T-helper 1 cell treated with Interleukin-12 subunit alpha and Interleukin-12 subunit beta and Interleukin-4 antibody, amounts not matched to agents 30 μg/mL and 1 μg/mL, for 36 hours (primary cell): ENCODE results near the gene CHRDL1.
"Not testable (repeated sequence)": the region's sequence is repeated elsewhere in the genome, so short reads cannot be mapped to it uniquely, and the experiment has no call there.

ENCODE experiments used
- H3K27ac Mint-ChIP-seq: one replicate; pipeline ENCODE4 v1.8.0; 2021; ENCODE audit warnings: mild to moderate bottlenecking, mixed read lengths
- H3K27me3 Mint-ChIP-seq: one replicate; pipeline ENCODE4 v1.8.0; 2021; ENCODE audit warnings: low read depth, mixed read lengths
- H3K36me3 Mint-ChIP-seq: one replicate; pipeline ENCODE4 v1.8.0; 2021; ENCODE audit warnings: low read depth, mixed read lengths
- H3K4me1 Mint-ChIP-seq: one replicate; pipeline ENCODE4 v1.8.0; 2021; ENCODE audit warnings: low read depth, mixed read lengths
- H3K4me3 Mint-ChIP-seq: one replicate; pipeline ENCODE4 v1.8.0; 2021; ENCODE audit warnings: mild to moderate bottlenecking, moderate library complexity, mixed read lengths
- H3K9me3 Mint-ChIP-seq: one replicate; pipeline ENCODE4 v1.8.0; 2021; ENCODE audit warnings: mixed read lengths

Gene CHRDL1, protein sequence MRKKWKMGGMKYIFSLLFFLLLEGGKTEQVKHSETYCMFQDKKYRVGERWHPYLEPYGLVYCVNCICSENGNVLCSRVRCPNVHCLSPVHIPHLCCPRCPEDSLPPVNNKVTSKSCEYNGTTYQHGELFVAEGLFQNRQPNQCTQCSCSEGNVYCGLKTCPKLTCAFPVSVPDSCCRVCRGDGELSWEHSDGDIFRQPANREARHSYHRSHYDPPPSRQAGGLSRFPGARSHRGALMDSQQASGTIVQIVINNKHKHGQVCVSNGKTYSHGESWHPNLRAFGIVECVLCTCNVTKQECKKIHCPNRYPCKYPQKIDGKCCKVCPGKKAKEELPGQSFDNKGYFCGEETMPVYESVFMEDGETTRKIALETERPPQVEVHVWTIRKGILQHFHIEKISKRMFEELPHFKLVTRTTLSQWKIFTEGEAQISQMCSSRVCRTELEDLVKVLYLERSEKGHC

DNA sequence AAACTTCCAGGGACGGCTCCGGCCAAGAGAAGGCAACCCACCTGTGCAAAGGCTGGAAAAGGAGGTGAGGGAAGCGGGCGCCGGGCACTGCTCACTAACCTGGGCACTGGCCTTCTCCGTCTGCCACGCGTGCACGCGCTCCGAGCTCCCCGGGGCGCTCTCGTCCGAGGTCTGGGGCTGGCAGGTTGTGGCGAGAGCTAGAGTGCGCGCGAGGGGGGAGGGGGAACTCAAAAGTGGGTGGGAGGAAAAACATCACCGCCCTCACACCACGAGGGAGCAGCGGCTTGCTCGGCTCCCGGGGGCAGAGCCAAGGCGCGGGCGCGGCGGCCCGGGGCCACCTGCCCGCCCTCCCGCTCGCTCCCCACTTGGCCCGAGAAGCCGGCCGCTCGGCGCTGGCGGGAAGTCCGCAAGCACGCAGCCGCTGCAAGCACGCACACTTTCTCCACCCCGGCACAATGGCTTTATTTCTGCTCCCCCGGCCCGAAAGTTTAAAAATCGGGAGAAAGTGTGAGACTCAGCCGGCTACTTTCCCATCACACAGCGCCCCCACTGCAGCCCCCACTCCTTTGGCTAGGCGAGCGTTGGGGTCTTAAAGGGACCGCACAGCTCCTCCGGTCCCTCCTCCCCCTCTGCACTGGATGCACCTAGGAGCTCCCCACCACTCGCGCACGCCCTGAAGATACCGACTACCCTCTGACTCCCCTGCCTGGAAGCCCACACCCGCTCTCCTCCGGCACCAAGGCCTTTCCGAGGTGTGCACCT, at the start of gene CHRDL1:
TSS of gene CHRDL1 (minus strand) at position 173 of the 762 bp plus-strand sequence. CDS start 3,636 bp downstream, outside the sequence.
- H3K27me3 Mint-ChIP-seq = peaks cover 29% of the 10 kb centered on the region
- no peaks in the 10 kb centered on the region for H3K9me3 Mint-ChIP-seq
- no peaks in the 10 kb centered on the region for H3K4me1 Mint-ChIP-seq
- no peaks in the 10 kb centered on the region for H3K36me3 Mint-ChIP-seq
- no peak within 1 kb of the TSS for H3K27ac Mint-ChIP-seq
- no peak within 1 kb of the TSS for H3K4me3 Mint-ChIP-seq

- H3K4me3 Mint-ChIP-seq = no peak overlapping the region
- no peaks in the 10 kb centered on the region for H3K4me1 Mint-ChIP-seq
- H3K27ac Mint-ChIP-seq = no peak overlapping the region
- no peaks in the 10 kb centered on the region for H3K9me3 Mint-ChIP-seq
- no peaks in the 10 kb centered on the region for H3K27me3 Mint-ChIP-seq
- no peaks in the 10 kb centered on the region for H3K36me3 Mint-ChIP-seq
Measured at GRCh38 chrX:110836982-110837381, 41.4 kb upstream of the CHRDL1 start.

DNA sequence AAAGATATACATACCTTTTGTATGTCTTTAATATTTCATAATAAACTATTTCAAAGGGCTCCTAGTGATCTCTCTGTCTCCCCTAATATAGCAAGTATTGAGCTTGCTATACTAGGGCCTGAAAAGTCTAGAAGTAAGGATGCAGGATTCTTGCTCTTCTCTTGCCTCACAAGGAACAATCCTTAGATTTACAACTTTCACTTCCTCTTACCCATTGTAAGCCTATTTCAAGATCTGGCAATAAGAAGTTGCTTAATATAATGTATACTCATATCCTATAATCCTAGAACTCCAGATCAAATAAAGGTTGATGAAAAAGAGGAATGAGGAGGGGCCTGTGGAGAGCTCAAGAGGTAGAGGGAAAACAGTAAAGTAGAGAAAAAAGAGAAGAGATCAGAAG, 40.8 kb upstream of the CHRDL1 start:
- H3K4me1 Mint-ChIP-seq = no peaks in the 10 kb centered on the region
- no peak overlapping the region for H3K27ac Mint-ChIP-seq
- no peaks in the 10 kb centered on the region for H3K36me3 Mint-ChIP-seq
- H3K4me3 Mint-ChIP-seq = no peak overlapping the region
- no peaks in the 10 kb centered on the region for H3K27me3 Mint-ChIP-seq
- no peaks in the 10 kb centered on the region for H3K9me3 Mint-ChIP-seq

DNA sequence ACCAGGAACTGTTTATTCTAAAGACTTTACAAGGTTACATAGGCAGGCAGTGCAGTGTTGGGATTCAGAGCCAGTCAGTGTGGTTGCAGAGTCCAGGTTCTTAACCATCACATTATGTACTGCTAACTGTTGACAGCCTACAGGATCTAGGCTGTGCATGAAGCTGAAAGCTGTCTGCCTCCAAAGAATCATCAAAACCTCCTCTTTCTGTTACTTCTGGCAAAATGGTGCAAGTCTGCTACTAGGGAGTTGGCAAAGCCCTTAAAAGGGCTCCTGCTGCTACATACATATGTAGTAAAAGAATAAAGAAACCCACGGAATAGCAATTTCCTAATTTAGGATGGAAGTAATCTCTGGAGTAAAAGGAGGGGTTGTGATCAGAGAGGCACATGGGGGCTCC, 40.4 kb upstream of the CHRDL1 start:
- no peaks in the 10 kb centered on the region for H3K4me1 Mint-ChIP-seq
- H3K9me3 Mint-ChIP-seq = no peaks in the 10 kb centered on the region
- H3K4me3 Mint-ChIP-seq = no peak overlapping the region
- H3K27me3 Mint-ChIP-seq = no peaks in the 10 kb centered on the region
- no peak overlapping the region for H3K27ac Mint-ChIP-seq
- no peaks in the 10 kb centered on the region for H3K36me3 Mint-ChIP-seq

DNA sequence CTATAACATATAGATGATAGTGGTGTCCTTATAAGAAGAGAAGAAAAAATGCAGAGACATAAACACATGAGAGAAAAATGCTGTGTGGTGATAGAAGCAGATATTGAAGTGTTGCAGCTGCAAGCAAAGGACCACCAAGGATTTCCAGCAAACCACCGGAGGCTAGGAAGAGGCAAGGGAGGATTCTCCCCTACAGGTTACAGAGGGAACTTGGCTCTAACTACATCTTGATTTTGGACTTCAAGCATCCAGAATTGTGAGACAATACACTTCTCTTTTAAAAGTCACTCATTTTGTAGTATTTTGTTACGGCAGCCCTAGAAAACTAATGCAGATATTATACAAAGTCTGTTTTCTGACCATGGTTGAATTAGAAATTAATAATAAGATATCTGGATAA, 30.4 kb upstream of the CHRDL1 start:
- Mint-ChIP-seq H3K4me3 (no peak overlapping the region), H3K9me3 (no peaks in the 10 kb centered on the region), H3K27ac (no peak overlapping the region), H3K4me1 (no peaks in the 10 kb centered on the region), H3K36me3 (no peaks in the 10 kb centered on the region), H3K27me3 (no peaks in the 10 kb centered on the region)

GRCh38 chrX:110816543-110816942, 20.9 kb upstream of the CHRDL1 start:
- H3K9me3 Mint-ChIP-seq, H3K27ac Mint-ChIP-seq, H3K4me3 Mint-ChIP-seq, H3K36me3 Mint-ChIP-seq, H3K27me3 Mint-ChIP-seq, H3K4me1 Mint-ChIP-seq: not testable (repeated sequence)

DNA sequence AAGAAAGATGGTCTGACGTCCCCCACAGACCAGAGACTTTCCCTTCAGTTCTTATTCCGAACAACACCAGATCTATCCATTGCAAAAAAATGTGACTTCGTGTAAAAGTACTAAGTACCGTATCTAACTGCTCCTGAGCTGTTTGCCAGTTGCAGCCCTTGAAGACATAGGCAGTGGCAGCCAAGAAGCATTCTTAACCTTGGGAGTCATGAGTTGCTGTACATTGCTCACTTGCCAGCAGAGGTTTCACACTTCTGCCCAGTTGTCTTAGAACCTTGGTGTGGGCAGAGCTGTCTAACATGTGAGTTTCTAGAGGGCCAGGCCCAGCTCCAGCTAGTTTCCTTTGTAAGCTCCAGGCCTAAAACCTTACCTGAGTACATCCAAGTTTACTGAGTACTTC, 10.5 kb upstream of the CHRDL1 start:
- no peaks in the 10 kb centered on the region for H3K27me3 Mint-ChIP-seq
- H3K4me1 Mint-ChIP-seq = no peaks in the 10 kb centered on the region
- H3K36me3 Mint-ChIP-seq = no peaks in the 10 kb centered on the region
- no peaks in the 10 kb centered on the region for H3K9me3 Mint-ChIP-seq
- no peak overlapping the region for H3K4me3 Mint-ChIP-seq
- no peak overlapping the region for H3K27ac Mint-ChIP-seq

DNA sequence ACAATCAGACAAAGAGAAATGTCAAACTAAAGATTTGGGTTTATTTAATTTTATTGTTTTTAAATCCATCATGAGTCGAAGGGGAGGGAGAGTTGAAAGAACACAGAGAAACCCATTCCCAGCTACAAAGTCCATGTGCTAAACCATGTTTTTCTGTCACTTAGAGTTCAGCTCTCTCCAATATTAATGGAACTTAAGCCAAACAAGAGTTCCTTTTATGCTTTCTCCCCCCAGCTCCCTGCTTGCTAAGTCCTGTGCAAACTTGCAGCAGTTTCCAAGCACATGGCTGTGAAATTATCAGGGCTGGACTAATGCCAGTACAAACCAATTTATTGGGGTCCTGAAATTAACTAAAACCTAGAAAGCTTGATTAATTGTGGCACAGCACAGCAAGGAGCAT, 9.7 kb upstream of the CHRDL1 start:
- Mint-ChIP-seq H3K4me1 (no peaks in the 10 kb centered on the region), H3K36me3 (no peaks in the 10 kb centered on the region), H3K27ac (no peak overlapping the region), H3K9me3 (no peaks in the 10 kb centered on the region), H3K4me3 (no peak overlapping the region), H3K27me3 (no peaks in the 10 kb centered on the region)

DNA sequence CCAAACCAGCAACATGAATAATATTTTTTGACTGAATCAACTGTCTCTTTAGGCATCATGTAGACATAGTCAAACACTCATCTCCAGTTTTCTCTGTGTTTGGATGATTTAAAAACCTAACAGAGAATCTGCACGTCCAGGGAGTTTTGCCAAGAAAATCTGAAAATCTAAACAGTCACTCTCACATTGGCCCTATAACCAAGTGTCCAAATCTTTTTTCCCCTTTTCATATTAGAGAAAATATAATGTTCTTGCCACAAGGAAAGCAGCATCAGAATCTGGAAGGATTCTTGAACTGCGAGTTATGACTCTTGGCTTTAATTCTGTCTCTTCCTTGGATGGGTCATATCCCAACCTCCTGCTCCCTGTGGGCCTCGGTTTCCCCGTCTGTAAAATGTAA, 8.8 kb upstream of the CHRDL1 start:
- Mint-ChIP-seq H3K4me1 (no peaks in the 10 kb centered on the region), H3K27ac (no peak overlapping the region), H3K36me3 (no peaks in the 10 kb centered on the region), H3K4me3 (no peak overlapping the region), H3K9me3 (no peaks in the 10 kb centered on the region), H3K27me3 (no peaks in the 10 kb centered on the region)

DNA sequence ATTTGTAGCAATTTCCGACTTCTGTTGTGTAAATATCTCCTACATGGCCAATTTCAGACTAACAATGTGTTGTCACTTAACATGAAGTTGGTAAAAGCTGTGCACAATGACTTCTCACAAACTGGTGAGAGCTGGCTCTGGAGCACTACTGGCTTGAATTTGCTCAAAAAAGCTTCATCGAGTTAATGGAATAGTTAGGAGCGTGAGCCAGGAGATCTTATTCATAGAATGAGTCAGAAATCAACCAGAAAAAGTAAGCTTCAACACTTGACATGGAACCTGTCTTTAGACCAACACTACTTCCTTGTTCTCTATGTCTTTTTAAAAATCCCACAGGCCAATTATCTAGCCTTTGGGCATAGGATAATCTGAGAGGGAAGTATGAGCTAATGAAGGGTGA, 7.9 kb upstream of the CHRDL1 start:
- H3K36me3 Mint-ChIP-seq = no peaks in the 10 kb centered on the region
- peaks cover 2% of the 10 kb centered on the region for H3K27me3 Mint-ChIP-seq
- no peak overlapping the region for H3K27ac Mint-ChIP-seq
- no peak overlapping the region for H3K4me3 Mint-ChIP-seq
- H3K4me1 Mint-ChIP-seq = no peaks in the 10 kb centered on the region
- H3K9me3 Mint-ChIP-seq = no peaks in the 10 kb centered on the region

GRCh38 chrX:110796407-110796697, 735 bp upstream of the CHRDL1 start:
- H3K36me3 Mint-ChIP-seq = no peaks in the 10 kb centered on the region
- no peaks in the 10 kb centered on the region for H3K9me3 Mint-ChIP-seq
- H3K27ac Mint-ChIP-seq = no peak overlapping the region
- H3K4me3 Mint-ChIP-seq = no peak overlapping the region
- no peaks in the 10 kb centered on the region for H3K4me1 Mint-ChIP-seq
- H3K27me3 Mint-ChIP-seq = peaks cover 29% of the 10 kb centered on the region

DNA sequence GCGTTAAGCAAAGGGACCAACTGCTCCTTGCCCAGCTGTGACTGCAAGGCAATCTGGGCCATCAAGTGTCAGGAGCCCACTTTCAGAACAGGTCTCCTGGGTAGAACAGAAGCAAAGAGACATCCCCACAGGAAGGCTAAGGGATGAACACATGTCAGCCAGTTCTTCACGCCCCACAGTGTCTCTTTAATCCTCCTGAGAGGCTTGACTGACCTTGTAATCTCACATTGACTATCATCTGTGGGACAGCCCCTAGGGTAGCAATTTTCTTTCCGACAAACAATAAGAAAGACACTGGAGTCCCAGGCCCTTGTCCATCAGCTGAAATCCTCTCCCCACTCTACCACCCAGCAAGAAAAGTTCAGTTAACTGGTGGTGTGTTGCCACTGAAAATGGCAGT, 1.0 kb downstream of the CHRDL1 start:
- H3K4me3 Mint-ChIP-seq = no peak overlapping the region
- no peak overlapping the region for H3K27ac Mint-ChIP-seq
- H3K36me3 Mint-ChIP-seq = no peaks in the 10 kb centered on the region
- H3K4me1 Mint-ChIP-seq = no peaks in the 10 kb centered on the region
- H3K27me3 Mint-ChIP-seq = peaks cover 29% of the 10 kb centered on the region
- no peaks in the 10 kb centered on the region for H3K9me3 Mint-ChIP-seq

DNA sequence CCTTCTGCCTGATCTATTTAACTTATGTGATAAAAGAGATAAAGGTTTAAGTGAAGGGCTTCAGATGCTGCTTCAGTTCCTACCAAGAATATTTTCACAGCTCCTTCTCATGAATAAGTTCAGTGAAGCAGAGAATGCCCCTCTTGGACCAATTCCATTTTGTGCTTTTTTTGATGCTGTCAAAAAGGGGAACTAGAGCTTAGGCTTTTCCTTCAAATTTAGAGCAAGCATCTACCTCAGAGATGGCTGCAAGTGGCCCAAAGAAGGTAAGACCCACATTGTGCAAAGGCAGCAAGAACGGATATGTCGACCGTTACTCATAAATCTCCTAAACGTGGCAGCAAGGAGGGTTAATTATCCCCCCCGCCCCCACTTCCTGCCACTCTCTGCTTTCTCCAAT, 4.5 kb downstream of the CHRDL1 start:
- H3K36me3 Mint-ChIP-seq = no peaks in the 10 kb centered on the region
- H3K27ac Mint-ChIP-seq = no peak overlapping the region
- peaks cover 17% of the 10 kb centered on the region for H3K27me3 Mint-ChIP-seq
- no peaks in the 10 kb centered on the region for H3K4me1 Mint-ChIP-seq
- H3K4me3 Mint-ChIP-seq = no peak overlapping the region
- H3K9me3 Mint-ChIP-seq = no peaks in the 10 kb centered on the region

DNA sequence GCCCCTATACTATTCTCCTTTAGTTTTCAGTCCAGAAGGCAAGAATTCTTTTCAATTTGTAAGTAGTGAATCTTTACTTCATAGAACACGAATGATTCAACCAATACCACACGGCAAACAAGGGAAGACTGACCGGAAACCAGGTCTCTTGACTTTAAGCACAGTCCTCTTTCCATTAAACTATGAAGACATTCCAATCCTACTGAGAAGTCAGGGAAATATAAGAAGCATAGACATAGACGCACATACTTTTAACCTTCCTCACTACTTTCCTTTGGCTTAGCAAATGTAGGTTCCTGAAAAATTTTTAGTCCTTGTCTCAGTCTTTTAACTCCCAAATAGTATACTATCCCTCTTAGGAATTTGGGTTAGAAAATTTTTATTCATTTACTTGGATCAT, 9.1 kb downstream of the CHRDL1 start:
- Mint-ChIP-seq H3K4me3 (no peak overlapping the region), H3K36me3 (no peaks in the 10 kb centered on the region), H3K4me1 (no peaks in the 10 kb centered on the region), H3K27me3 (no peaks in the 10 kb centered on the region), H3K9me3 (no peaks in the 10 kb centered on the region), H3K27ac (no peak overlapping the region)

GRCh38 chrX:110759785-110760184, 35.8 kb downstream of the CHRDL1 start:
- no peak overlapping the region for H3K4me3 Mint-ChIP-seq
- no peaks in the 10 kb centered on the region for H3K36me3 Mint-ChIP-seq
- no peaks in the 10 kb centered on the region for H3K4me1 Mint-ChIP-seq
- no peak overlapping the region for H3K27ac Mint-ChIP-seq
- H3K9me3 Mint-ChIP-seq = peaks cover 9% of the 10 kb centered on the region
- H3K27me3 Mint-ChIP-seq = no peaks in the 10 kb centered on the region
